IMR-90 (cell line): ENCODE results near the gene PACS1. TPM values are rescaled to one million over a fixed set of nuclear protein-coding genes. Genes with fewer than 3 reads are reported as not detected.

Experiments
- ATAC-seq: fragments of 200-7000 bp; cut with Tn5 transposase; 2 replicates; pipeline ENCODE4 v1.9.1; 2020; ENCODE audit warnings: low read depth, mild to moderate bottlenecking, moderate library complexity
- BruUV-seq: library from RNA; stranded (reverse); fragments of 400-500 nt; replicated peaks from 2 replicates; lab custom pipeline; 2021; lab: Mats Ljungman, UMichigan
- CTCF ChIA-PET: fragments of 300-600 bp; formaldehyde crosslinking; extraction: SDS; loops from one replicate; lab custom pipeline; 2021; ENCODE audit warnings: antibody characterized with exemption; lab: Yijun Ruan, JAX
- POLR2A ChIA-PET: fragments of 300-600 bp; sonication (Branson Sonifier 250); formaldehyde crosslinking; loops from one replicate; lab custom pipeline; 2022; ENCODE audit warnings: antibody characterized with exemption; ENCODE audit not compliant: unreplicated experiment; lab: Charles Lee
- DNase-seq: peaks from one replicate; pipeline ENCODE4 v3.0.0; 2013
- H2AFZ ChIP-seq: replicated peaks from 2 replicates; pipeline ENCODE3; 2013; ENCODE audit warnings: low read length, mild to moderate bottlenecking; ENCODE audit not compliant: poor library complexity
- H2AK5ac ChIP-seq: 2 replicates; pipeline ENCODE4 v1.6.1; 2013; ENCODE audit warnings: low read depth, low read length, inconsistent platforms
- H2AK9ac ChIP-seq: replicated peaks from 2 replicates; pipeline ENCODE3; 2013; ENCODE audit warnings: mild to moderate bottlenecking, low read depth, low read length, moderate library complexity; ENCODE audit not compliant: poor library complexity
- H2BK120ac ChIP-seq: 2 replicates; pipeline ENCODE4 v1.6.1; 2013; ENCODE audit warnings: low read depth, low read length, inconsistent platforms
- H2BK15ac ChIP-seq: 3 replicates; pipeline ENCODE4 v1.6.1; 2013; ENCODE audit warnings: low read depth, low read length, inconsistent platforms
- H2BK20ac ChIP-seq: 2 replicates; pipeline ENCODE4 v1.6.1; 2013; ENCODE audit warnings: low read depth, mild to moderate bottlenecking, inconsistent platforms, low read length, moderate library complexity
- H2BK5ac ChIP-seq: 2 replicates; pipeline ENCODE4 v1.6.1; 2013; ENCODE audit warnings: mild to moderate bottlenecking, low read depth, low read length, inconsistent platforms; ENCODE audit not compliant: poor library complexity, severe bottlenecking
- H3K14ac ChIP-seq: replicated peaks from 2 replicates; pipeline ENCODE4 v1.6.1; 2013; ENCODE audit warnings: low read depth, low read length, inconsistent platforms
- H3K18ac ChIP-seq: 2 replicates; pipeline ENCODE4 v1.6.1; 2013; ENCODE audit warnings: low read depth, low read length, control low read depth
- H3K23ac ChIP-seq: 2 replicates; pipeline ENCODE4 v1.6.1; 2013; ENCODE audit warnings: low read depth, low read length, inconsistent platforms
- H3K27ac ChIP-seq: 2 replicates; pipeline ENCODE4 v1.5.1; 2013; ENCODE audit warnings: mild to moderate bottlenecking, control low read depth, low read length; ENCODE audit not compliant: insufficient read depth
- H3K27me3 ChIP-seq: 2 replicates; pipeline ENCODE4 v1.6.1; 2013; ENCODE audit warnings: low read length; ENCODE audit not compliant: control insufficient read depth, insufficient read depth
- H3K36me3 ChIP-seq: 2 replicates; pipeline ENCODE4 v1.6.1; 2013; ENCODE audit warnings: low read length, mixed read lengths; ENCODE audit not compliant: control insufficient read depth, insufficient read depth
- H3K4ac ChIP-seq: 2 replicates; pipeline ENCODE4 v1.6.1; 2013; ENCODE audit warnings: low read depth, low read length, inconsistent platforms
- H3K4me1 ChIP-seq: 2 replicates; pipeline ENCODE4 v1.6.1; 2013; ENCODE audit warnings: low read length, mixed read lengths; ENCODE audit not compliant: control insufficient read depth, insufficient read depth
- H3K4me2 ChIP-seq: 2 replicates; pipeline ENCODE4 v1.6.1; 2013; ENCODE audit warnings: low read depth, mild to moderate bottlenecking, control low read depth, low read length, moderate library complexity
- H3K4me3 ChIP-seq: 2 replicates; pipeline ENCODE4 v1.5.1; 2013; ENCODE audit warnings: low read depth, mild to moderate bottlenecking, control low read depth, low read length, moderate library complexity; ENCODE audit not compliant: insufficient read depth
- H3K56ac ChIP-seq: 2 replicates; pipeline ENCODE4 v1.6.1; 2013; ENCODE audit warnings: low read length, inconsistent platforms; ENCODE audit not compliant: insufficient read depth; ENCODE audit errors: extremely low read depth
- H3K79me1 ChIP-seq, 2 experiments: 2 replicates each; pipeline ENCODE4 v1.6.1; 2013; ENCODE audit warnings: low read length in 2 of 2, inconsistent platforms in 1 of 2, low read depth in 1 of 2
- H3K9ac ChIP-seq: 2 replicates; pipeline ENCODE4 v1.6.1; 2013; ENCODE audit warnings: low read depth, low read length, control low read depth
- H3K9me1 ChIP-seq: 2 replicates; pipeline ENCODE4 v1.6.1; 2013; ENCODE audit warnings: low read length, inconsistent platforms; ENCODE audit not compliant: insufficient read depth
- H3K9me3 ChIP-seq: 2 replicates; pipeline ENCODE4 v1.6.1; 2013; ENCODE audit warnings: low read length; ENCODE audit not compliant: control insufficient read depth, insufficient read depth
- H4K20me1 ChIP-seq: 2 replicates; pipeline ENCODE4 v1.6.1; 2013; ENCODE audit warnings: low read length, inconsistent platforms; ENCODE audit not compliant: insufficient read depth
- H4K5ac ChIP-seq: 2 replicates; pipeline ENCODE4 v1.6.1; 2013; ENCODE audit warnings: mild to moderate bottlenecking, low read depth, low read length, control low read depth
- H4K8ac ChIP-seq, 2 experiments: 2 replicates each; pipeline ENCODE4 v1.6.1; 2013; ENCODE audit warnings: low read depth in 2 of 2, low read length in 2 of 2, control low read depth in 1 of 2, inconsistent platforms in 1 of 2
- H4K91ac ChIP-seq: 2 replicates; pipeline ENCODE4 v1.6.1; 2013; ENCODE audit warnings: low read depth, low read length, inconsistent platforms; ENCODE audit not compliant: insufficient read depth
- CEBPB ChIP-seq: IDR thresholded peaks from 2 replicates; pipeline ENCODE4 v1.6.1; 2012; ENCODE audit warnings: low read depth, low read length, improper control_type of control experiment
- CHD1 ChIP-seq: IDR thresholded peaks from 2 replicates; pipeline ENCODE4 v1.6.1; 2012; ENCODE audit warnings: low read depth, low read length, improper control_type of control experiment
- FOS ChIP-seq: fragments of 150-350 bp; IDR thresholded peaks from 2 replicates; pipeline ENCODE4 v1.6.1; 2016; ENCODE audit warnings: low read depth, low read length
- MAFK ChIP-seq: IDR thresholded peaks from 2 replicates; pipeline ENCODE4 v1.6.1; 2012; ENCODE audit warnings: low read depth, low read length, improper control_type of control experiment
- MAZ ChIP-seq: IDR thresholded peaks from 2 replicates; pipeline ENCODE4 v1.6.1; 2012; ENCODE audit warnings: low read depth, mild to moderate bottlenecking, low read length, improper control_type of control experiment, moderate library complexity, borderline replicate concordance
- NFE2L2 ChIP-seq: fragments of 150-350 bp; IDR thresholded peaks from 2 replicates; pipeline ENCODE4 v1.6.1; 2016; ENCODE audit warnings: low read depth, mild to moderate bottlenecking, low read length
- POLR2A ChIP-seq: IDR thresholded peaks from 2 replicates; pipeline ENCODE4 v1.6.1; 2012; ENCODE audit warnings: mild to moderate bottlenecking, low read depth, low read length
- RAD21 ChIP-seq: IDR thresholded peaks from 2 replicates; pipeline ENCODE4 v1.6.1; 2012; ENCODE audit warnings: low read length, improper control_type of control experiment
- RCOR1 ChIP-seq: IDR thresholded peaks from 2 replicates; pipeline ENCODE4 v1.6.1; 2012; ENCODE audit warnings: mild to moderate bottlenecking, low read length, improper control_type of control experiment; ENCODE audit not compliant: insufficient replicate concordance
- SMC3 ChIP-seq: fragments of 150-350 bp; IDR thresholded peaks from 2 replicates; pipeline ENCODE4 v1.6.1; 2016; ENCODE audit warnings: low read depth, mild to moderate bottlenecking, antibody characterized with exemption, low read length, moderate library complexity
- WGBS, 2 experiments: methylation state at CpG; one replicate each; pipeline versions ENCODE4 v1.1.5 to v1.1.7; 2013; ENCODE audit warnings: missing lambda C conversion rate in 2 of 2; ENCODE audit not compliant: insufficient read length in 1 of 2; ENCODE audit errors: extremely low coverage in 2 of 2; 5-methylcytosine and 5-hydroxymethylcytosine counted together
- dilution Hi-C: fragments of 300-500 bp; cut with HindIII; formaldehyde crosslinking; loops from one replicate; pipeline ENCODE4 v1.14.3; 2018; ENCODE audit warnings: low sequenced_read_pairs; ENCODE audit not compliant: unreplicated experiment
- in situ Hi-C: fragments of 300-500 bp; cut with MboI; formaldehyde crosslinking; loops from 3 replicates; pipeline ENCODE4 v1.14.3; 2019; ENCODE audit warnings: low sequenced_read_pairs, inconsistent platforms, mixed read lengths
- intact Hi-C: fragments of 100-400 bp; cut with micrococcal nuclease; formaldehyde crosslinking; loops from 2 replicates; pipeline ENCODE4 v1.10.0; 2022
- polyA plus RNA-seq, 3 experiments: library from polyadenylated mRNA; depleted of rRNA; stranded (reverse); fragments of >200 nt; gene quantifications; 2 replicates each; pipeline ENCODE4 v1.2.3, GENCODE V29; 2012; ENCODE audit warnings: low replicate concordance in 1 of 3
- total RNA-seq: library from RNA; depleted of rRNA; stranded (reverse); fragments of >200 nt; gene quantifications from 2 replicates; pipeline ENCODE4 v1.2.3, GENCODE V29; 2012
- TF ChIP-seq, protein P1 (sequence below): fragments of 150-350 bp; IDR thresholded peaks from 2 replicates; pipeline ENCODE4 v1.6.1; 2017; ENCODE audit warnings: mild to moderate bottlenecking, antibody characterized with exemption, low read length, low read depth
- TF ChIP-seq, protein P2 (sequence below): fragments of 150-350 bp; IDR thresholded peaks from 2 replicates; pipeline ENCODE4 v1.6.1; 2016; ENCODE audit warnings: low read depth, mild to moderate bottlenecking, low read length, moderate library complexity, borderline replicate concordance
- TF ChIP-seq, protein P3 (sequence below): conservative IDR thresholded peaks from 2 replicates; pipeline ENCODE4 v1.5.1; 2012; ENCODE audit warnings: mild to moderate bottlenecking, low read depth, low read length, improper control_type of control experiment

Gene PACS1
- total and polyA plus RNA-seq, 2 of the 4 experiments (the other 2 are of a cell fraction) = 7.3 to 32.0 TPM

DNA sequence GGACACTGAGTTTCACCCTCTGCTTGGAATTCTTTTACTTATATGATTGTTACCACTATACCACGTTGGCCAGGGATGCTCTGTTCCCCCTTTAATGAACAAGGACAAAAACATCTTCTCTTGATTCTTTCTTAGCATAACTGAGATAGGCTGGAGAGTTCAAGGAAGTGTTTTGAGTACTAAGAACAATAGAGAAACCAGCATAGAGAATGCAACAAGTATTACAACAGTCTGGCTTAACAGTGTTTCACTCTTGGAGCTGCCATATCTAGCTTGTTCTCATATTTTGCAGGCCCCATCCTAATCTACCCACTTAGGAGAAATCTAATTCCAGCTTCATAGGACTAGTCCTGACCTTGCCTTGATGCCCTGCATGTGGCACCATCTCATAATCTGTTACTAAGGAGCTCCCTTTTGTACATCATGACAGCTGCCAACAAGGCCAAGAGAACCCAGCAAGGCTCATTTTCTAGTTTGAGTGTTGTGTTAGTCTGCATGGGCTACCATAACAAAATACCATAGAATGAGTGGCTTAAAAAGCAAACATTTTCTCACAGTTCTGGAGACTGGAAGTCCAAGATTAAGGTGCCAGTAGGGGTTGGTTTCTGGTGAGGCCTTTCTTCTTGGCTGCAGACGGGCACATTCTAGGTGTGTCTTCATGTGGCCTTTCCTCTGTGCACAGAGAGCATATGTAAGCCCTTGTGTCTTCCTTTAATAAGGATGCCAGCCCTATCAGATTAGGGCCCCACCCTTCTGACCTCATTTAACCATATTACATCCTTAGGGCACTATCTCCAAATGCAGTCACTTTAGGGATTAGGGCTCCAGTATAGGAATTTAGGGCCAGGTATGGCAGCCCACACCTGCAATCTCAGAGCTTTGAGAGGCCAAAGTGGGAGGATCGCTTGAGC is 37.8 kb downstream of the PACS1 start (continued):
- no peak for TF ChIP-seq SMC3

DNA sequence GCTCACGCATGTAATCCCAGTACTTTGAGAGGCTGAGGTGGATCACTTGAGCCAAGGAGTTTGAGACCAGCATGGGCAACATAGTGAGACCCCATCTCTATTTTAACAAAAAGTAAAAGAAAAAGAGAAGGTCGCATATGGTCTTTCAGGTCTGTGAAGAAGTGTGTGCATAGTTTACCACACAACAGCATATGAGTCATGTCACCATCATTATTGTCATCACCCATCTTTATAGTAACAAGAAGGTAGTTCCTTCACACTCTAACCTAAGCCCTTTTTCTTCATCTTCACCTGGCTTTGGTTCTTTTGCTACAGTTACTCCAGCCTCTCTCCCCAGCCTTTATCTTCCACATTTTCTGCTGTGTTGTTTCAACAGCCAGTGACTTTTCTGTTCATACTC is 39.2 kb downstream of the PACS1 start:
- no peak overlapping the region for H2BK5ac ChIP-seq
- intact Hi-C loops = no loop called here
- H3K4me3 ChIP-seq = no peak overlapping the region
- no peaks in the 10 kb centered on the region for H3K27me3 ChIP-seq
- no TSS peak for BruUV-seq
- no peak overlapping the region for H4K8ac ChIP-seq
- H3K14ac ChIP-seq = no peak overlapping the region
- H3K9ac ChIP-seq = no peak overlapping the region
- no peak overlapping the region for H3K4ac ChIP-seq
- H3K23ac ChIP-seq = no peak overlapping the region
- WGBS, 2 experiments = no CpG with 5 or more reads among the region's 2 CpGs
- no peak overlapping the region for H2BK15ac ChIP-seq
- H2AFZ ChIP-seq = no peak overlapping the region
- ChIA-PET CTCF (no interaction called here), POLR2A (no interaction called here)
- dilution Hi-C loops = no loop called here
- no peak overlapping the region for H2BK120ac ChIP-seq
- peaks cover 17% of the 10 kb centered on the region; the same call in 1 of the 2 replicates for H4K20me1 ChIP-seq
- H3K9me1 ChIP-seq = peaks cover 15% of the 10 kb centered on the region
- H4K91ac ChIP-seq = no peak overlapping the region
- H3K56ac ChIP-seq = no peak overlapping the region
- H3K36me3 ChIP-seq = no peaks in the 10 kb centered on the region
- no peaks in the 10 kb centered on the region for H3K9me3 ChIP-seq
- no peak overlapping the region for H3K4me2 ChIP-seq
- in situ Hi-C loops = no loop called here
- H2BK20ac ChIP-seq = no peak overlapping the region
- H2AK5ac ChIP-seq = no peak overlapping the region
- H4K5ac ChIP-seq = no peak overlapping the region
- ATAC-seq (no peak), DNase-seq (no peak)
- no peak overlapping the region for H3K18ac ChIP-seq
- no peak overlapping the region for H3K27ac ChIP-seq
- H3K4me1 ChIP-seq = peaks cover 15% of the 10 kb centered on the region
- H2AK9ac ChIP-seq = no peak overlapping the region
- H3K79me1 ChIP-seq = peaks cover 48 to 75% of the 10 kb centered on the region in 2 experiments
- TF ChIP-seq, protein P1, sequence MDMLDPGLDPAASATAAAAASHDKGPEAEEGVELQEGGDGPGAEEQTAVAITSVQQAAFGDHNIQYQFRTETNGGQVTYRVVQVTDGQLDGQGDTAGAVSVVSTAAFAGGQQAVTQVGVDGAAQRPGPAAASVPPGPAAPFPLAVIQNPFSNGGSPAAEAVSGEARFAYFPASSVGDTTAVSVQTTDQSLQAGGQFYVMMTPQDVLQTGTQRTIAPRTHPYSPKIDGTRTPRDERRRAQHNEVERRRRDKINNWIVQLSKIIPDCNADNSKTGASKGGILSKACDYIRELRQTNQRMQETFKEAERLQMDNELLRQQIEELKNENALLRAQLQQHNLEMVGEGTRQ = no peak
- TF ChIP-seq POLR2A (no peak), RAD21 (no peak), SMC3 (no peak), RCOR1 (no peak), NFE2L2 (no peak), CHD1 (no peak), FOS (no peak), MAFK (no peak), CEBPB (no peak), MAZ (no peak)
- TF ChIP-seq, protein P2, sequence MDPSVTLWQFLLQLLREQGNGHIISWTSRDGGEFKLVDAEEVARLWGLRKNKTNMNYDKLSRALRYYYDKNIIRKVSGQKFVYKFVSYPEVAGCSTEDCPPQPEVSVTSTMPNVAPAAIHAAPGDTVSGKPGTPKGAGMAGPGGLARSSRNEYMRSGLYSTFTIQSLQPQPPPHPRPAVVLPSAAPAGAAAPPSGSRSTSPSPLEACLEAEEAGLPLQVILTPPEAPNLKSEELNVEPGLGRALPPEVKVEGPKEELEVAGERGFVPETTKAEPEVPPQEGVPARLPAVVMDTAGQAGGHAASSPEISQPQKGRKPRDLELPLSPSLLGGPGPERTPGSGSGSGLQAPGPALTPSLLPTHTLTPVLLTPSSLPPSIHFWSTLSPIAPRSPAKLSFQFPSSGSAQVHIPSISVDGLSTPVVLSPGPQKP = no peak
- TF ChIP-seq, protein P3, sequence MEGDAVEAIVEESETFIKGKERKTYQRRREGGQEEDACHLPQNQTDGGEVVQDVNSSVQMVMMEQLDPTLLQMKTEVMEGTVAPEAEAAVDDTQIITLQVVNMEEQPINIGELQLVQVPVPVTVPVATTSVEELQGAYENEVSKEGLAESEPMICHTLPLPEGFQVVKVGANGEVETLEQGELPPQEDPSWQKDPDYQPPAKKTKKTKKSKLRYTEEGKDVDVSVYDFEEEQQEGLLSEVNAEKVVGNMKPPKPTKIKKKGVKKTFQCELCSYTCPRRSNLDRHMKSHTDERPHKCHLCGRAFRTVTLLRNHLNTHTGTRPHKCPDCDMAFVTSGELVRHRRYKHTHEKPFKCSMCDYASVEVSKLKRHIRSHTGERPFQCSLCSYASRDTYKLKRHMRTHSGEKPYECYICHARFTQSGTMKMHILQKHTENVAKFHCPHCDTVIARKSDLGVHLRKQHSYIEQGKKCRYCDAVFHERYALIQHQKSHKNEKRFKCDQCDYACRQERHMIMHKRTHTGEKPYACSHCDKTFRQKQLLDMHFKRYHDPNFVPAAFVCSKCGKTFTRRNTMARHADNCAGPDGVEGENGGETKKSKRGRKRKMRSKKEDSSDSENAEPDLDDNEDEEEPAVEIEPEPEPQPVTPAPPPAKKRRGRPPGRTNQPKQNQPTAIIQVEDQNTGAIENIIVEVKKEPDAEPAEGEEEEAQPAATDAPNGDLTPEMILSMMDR = no peak
